Muscle of back (tissue), 11 donors: ENCODE results near the gene MBNL2. TPM values are rescaled to one million over a fixed set of nuclear protein-coding genes. Genes with fewer than 3 reads are reported as not detected.

Source experiments
- DNase-seq, 3 donors: peaks; one replicate each; pipeline versions ENCODE4 v3.0.0 to v3.0.0-alpha.2; 2013
- polyA plus RNA-seq, 10 donors: library from polyadenylated mRNA; unstranded; fragments of 120-200 nt; gene quantifications; one replicate each; pipeline ENCODE4 v1.2.1, GENCODE V29; 2013; ENCODE audit not compliant: insufficient read length in 10 of 10

MBNL2 gene
- polyA plus RNA-seq, 10 donors, result 25.4 to 40.1 (median 33.9) TPM

DNA sequence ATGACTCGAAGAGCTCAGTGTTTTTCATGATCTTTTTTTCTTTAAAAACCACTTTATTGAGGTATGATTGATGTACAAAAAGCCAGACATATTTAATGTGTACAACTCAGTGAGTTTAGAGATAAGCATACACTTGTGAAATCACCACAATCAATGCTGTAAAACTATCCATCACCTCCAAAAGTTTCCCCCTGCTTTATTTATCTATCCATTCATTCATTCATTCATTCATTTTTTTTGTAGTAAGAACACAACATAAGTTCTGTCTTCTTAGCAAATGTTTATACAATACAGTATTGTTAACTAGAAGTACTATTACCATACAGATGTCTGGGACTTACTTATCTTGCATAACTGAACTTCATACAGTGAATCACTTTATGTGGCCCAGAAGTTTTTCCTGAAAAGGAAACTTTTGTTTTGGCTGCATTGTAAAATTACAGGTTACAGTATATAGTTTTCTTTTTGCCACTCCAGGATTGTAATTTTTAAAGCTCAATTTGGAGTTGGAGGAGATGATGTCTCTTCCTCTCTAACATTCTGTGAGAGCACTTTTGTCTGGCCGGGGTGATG, 218.6 kb downstream of the MBNL2 start:
- no peak for DNase-seq

- no peak for DNase-seq
Measured at GRCh38 chr13:97441368-97441767, 219.2 kb downstream of the MBNL2 start.

Other genes with a start within 250 kb of the MBNL2 start
- 1 to 10 TPM in 5 of 10 donors, under 1 TPM in 5; 0.24 to 1.6 (median 0.97) TPM for gene OXGR1, start 227.9 kb upstream of the MBNL2 start, polyA plus RNA-seq
- gene RAP2A, start 211.8 kb downstream of the MBNL2 start, polyA plus RNA-seq, result 10 to 100 TPM; 23.1 to 31.6 (median 29.1) TPM